Measurements from ENCODE around the gene NLGN1. TPM values are rescaled to one million over a fixed set of nuclear protein-coding genes. Genes with fewer than 3 reads are reported as not detected.

Gene NLGN1
- total RNA-seq, 1 experiment from 2014 or later: not detected

- TF ChIP-seq CTCF (IDR thresholded peaks at IDR 0.05; ENCODE audit: unreplicated experiment): no peak
- peak; percentile 81 for DNase-seq (ENCODE audit: unreplicated experiment)
- intact Hi-C loops (cut with micrococcal nuclease): no loop called here
- Mint-ChIP-seq H3K27me3 (ENCODE audit: insufficient read depth, unreplicated experiment) (peaks cover 84% of the 10 kb centered on the region), H3K9me3 (ENCODE audit: unreplicated experiment) (no peaks in the 10 kb centered on the region), H3K36me3 (ENCODE audit: insufficient read depth, unreplicated experiment) (peaks cover 6% of the 10 kb centered on the region), H3K4me1 (ENCODE audit: insufficient read depth, unreplicated experiment) (peaks cover 18% of the 10 kb centered on the region), H3K27ac (ENCODE audit: low read depth, unreplicated experiment) (no peak overlapping the region), H3K4me3 (ENCODE audit: unreplicated experiment) (peak overlapping the region; percentile 71)
- no TSS peak for BruUV-seq (replicated peaks)
- POLR2A ChIA-PET: no interaction called here
- CTCF ChIA-PET: interaction anchor here (0.6 kb wide), 1 partner anchor 23 kb away, joined by 3 read pairs; no protein-coding TSS in a partner anchor
These were observed 1.9 kb upstream of the NLGN1 start for GRCh38 chr3:173395412-173396181.

- ChIA-PET POLR2A (no interaction called here), CTCF (no interaction called here)
- H3K4me1 Mint-ChIP-seq (ENCODE audit: insufficient read depth, unreplicated experiment): peaks cover 18% of the 10 kb centered on the region
- H3K36me3 Mint-ChIP-seq (ENCODE audit: insufficient read depth, unreplicated experiment): peaks cover 6% of the 10 kb centered on the region
- intact Hi-C loops (cut with micrococcal nuclease): no loop called here
- peaks cover 84% of the 10 kb centered on the region for H3K27me3 Mint-ChIP-seq (ENCODE audit: insufficient read depth, unreplicated experiment)
- H3K4me3 Mint-ChIP-seq (ENCODE audit: unreplicated experiment): peak overlapping the region; percentile 71
- DNase-seq (ENCODE audit: unreplicated experiment): peak; percentile 25
- H3K27ac Mint-ChIP-seq (ENCODE audit: low read depth, unreplicated experiment): no peak overlapping the region
- H3K9me3 Mint-ChIP-seq (ENCODE audit: unreplicated experiment): no peaks in the 10 kb centered on the region
- no TSS peak for BruUV-seq (replicated peaks)
- no peak for TF ChIP-seq CTCF (IDR thresholded peaks at IDR 0.05; ENCODE audit: unreplicated experiment)
These were observed 1.1 kb upstream of the NLGN1 start for GRCh38 chr3:173396191-173397041.

- H3K4me3 Mint-ChIP-seq (ENCODE audit: unreplicated experiment): no peak overlapping the region
- peaks cover 6% of the 10 kb centered on the region for H3K36me3 Mint-ChIP-seq (ENCODE audit: insufficient read depth, unreplicated experiment)
- TF ChIP-seq CTCF (IDR thresholded peaks at IDR 0.05; ENCODE audit: unreplicated experiment): no peak
- no TSS peak for BruUV-seq (replicated peaks)
- H3K4me1 Mint-ChIP-seq (ENCODE audit: insufficient read depth, unreplicated experiment): peaks cover 18% of the 10 kb centered on the region
- ChIA-PET CTCF (no interaction called here), POLR2A (no interaction called here)
- no peak overlapping the region for H3K27ac Mint-ChIP-seq (ENCODE audit: low read depth, unreplicated experiment)
- H3K9me3 Mint-ChIP-seq (ENCODE audit: unreplicated experiment): no peaks in the 10 kb centered on the region
- H3K27me3 Mint-ChIP-seq (ENCODE audit: insufficient read depth, unreplicated experiment): peaks cover 98% of the 10 kb centered on the region
- intact Hi-C loops (cut with micrococcal nuclease): no loop called here
- DNase-seq (ENCODE audit: unreplicated experiment): peak; percentile 6
These were observed 551 bp downstream of the NLGN1 start for GRCh38 chr3:173398111-173398479.

GRCh38 chr3:173399044-173399443, 1.5 kb downstream of the NLGN1 start:
- Mint-ChIP-seq H3K4me3 (ENCODE audit: unreplicated experiment) (no peak overlapping the region), H3K9me3 (ENCODE audit: unreplicated experiment) (no peaks in the 10 kb centered on the region), H3K27ac (ENCODE audit: low read depth, unreplicated experiment) (no peak overlapping the region), H3K36me3 (ENCODE audit: insufficient read depth, unreplicated experiment) (peaks cover 6% of the 10 kb centered on the region), H3K27me3 (ENCODE audit: insufficient read depth, unreplicated experiment) (peaks cover 98% of the 10 kb centered on the region), H3K4me1 (ENCODE audit: insufficient read depth, unreplicated experiment) (peaks cover 18% of the 10 kb centered on the region)
- no peak for DNase-seq (ENCODE audit: unreplicated experiment)
- no TSS peak for BruUV-seq (replicated peaks)
- POLR2A ChIA-PET: no interaction called here
- intact Hi-C loops (cut with micrococcal nuclease): no loop called here
- CTCF ChIA-PET: interaction anchor here (0.5 kb wide), 1 partner anchor 26 kb away, joined by 3 read pairs; no protein-coding TSS in a partner anchor
- TF ChIP-seq CTCF (IDR thresholded peaks at IDR 0.05; ENCODE audit: unreplicated experiment): no peak

Measured in MCF 10A (cell line).